K562 treated with DMSO at 1 percent for 12 hours (cell line): ENCODE measurements around the gene ACTN1. TPM values are rescaled to one million over a fixed set of nuclear protein-coding genes. Genes with fewer than 3 reads are reported as not detected.

ENCODE experiments used
- total RNA-seq: library from RNA; unstranded; fragments of 300-600 nt; gene quantifications from 2 replicates; pipeline ENCODE4 v1.2.3, GENCODE V29; 2022; ENCODE audit not compliant: insufficient read depth

ACTN1 gene
- total RNA-seq = 30.7 and 74.8 TPM in 2 replicates

DNA sequence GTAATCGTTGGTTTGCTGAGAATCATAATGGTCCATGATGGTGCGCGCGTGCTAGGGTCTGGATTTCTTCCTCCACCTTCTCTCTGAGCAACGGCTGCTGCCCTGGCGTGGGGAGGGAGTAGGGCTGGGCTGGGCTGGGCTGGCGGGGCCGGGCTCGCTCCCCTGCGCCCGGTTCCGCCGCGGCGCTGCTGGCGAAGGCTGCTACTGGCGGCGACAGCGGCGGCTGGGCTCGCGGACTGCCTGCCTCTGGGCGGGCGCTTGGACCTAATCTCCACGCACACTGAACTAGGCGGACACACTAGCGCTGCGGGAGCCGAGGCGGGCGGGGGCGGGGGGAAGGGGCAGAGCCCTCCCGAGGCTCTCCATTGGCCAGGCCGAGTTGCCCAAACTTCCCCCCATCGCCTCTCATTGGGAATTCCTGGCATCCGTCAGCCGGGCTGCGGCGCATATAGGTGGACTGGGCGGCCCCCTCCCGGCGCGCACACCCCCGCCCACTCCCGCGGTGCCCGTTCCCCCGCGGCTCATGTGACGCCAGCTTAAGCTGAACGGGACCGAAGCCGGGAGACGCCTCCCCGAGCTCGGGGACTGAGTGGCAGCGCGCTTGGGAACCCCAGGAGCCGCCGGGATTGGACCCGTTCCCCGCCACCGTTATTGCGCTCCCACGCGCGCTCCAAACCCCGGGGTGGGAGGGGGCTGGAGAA, at the start of gene ACTN1:
ACTN1 (minus strand) TSS at position 282 of the 701 bp plus-strand sequence; CDS start at position 36, 246 bp downstream.

Other genes with a start within 250 kb of the ACTN1 start
- 6.7 and 14.8 TPM in 2 replicates for gene ZFP36L1, start 186.2 kb downstream of the ACTN1 start, total RNA-seq
- gene DCAF5, start 173.8 kb upstream of the ACTN1 start, total RNA-seq = 7.8 and 28.9 TPM in 2 replicates
- 2.9 and 7.0 TPM in 2 replicates for gene EXD2, start 212.2 kb upstream of the ACTN1 start, total RNA-seq